Adrenal gland (tissue), 12 donors: Measurements from ENCODE around the gene RNF138. TPM values are rescaled to one million over a fixed set of nuclear protein-coding genes. Genes with fewer than 3 reads are reported as not detected.
A peak's percentile ranks its signal among the peaks of the same experiment; 100 is the strongest.

ENCODE experiments used
- DNase-seq, 7 donors: peaks; one replicate each; pipeline ENCODE4 v3.0.0-alpha.2; 2019 to 2020
- H3K27ac ChIP-seq, 5 donors: fragments of 200-600 bp; sonication (generic) in 4 of 5; 1 replicate in 3 of 5; 2 replicates in 2 of 5; pipeline versions ENCODE4 v1.5.1 to v1.8.0; 2016 to 2020; ENCODE audit warnings: mild to moderate bottlenecking in 1 of 5
- H3K27me3 ChIP-seq: fragments of 200-600 bp; 2 replicates; pipeline ENCODE4 v1.8.0; 2021
- H3K36me3 ChIP-seq, 2 donors: fragments of 200-600 bp; replicated peaks in 1 of 2; 1 replicate in 1 of 2; 2 replicates in 1 of 2; pipeline versions ENCODE4 v1.5.1 to v1.8.0; 2018 to 2022
- H3K4me1 ChIP-seq, 2 donors: fragments of 200-600 bp; replicated peaks in 1 of 2; 1 replicate in 1 of 2; 2 replicates in 1 of 2; pipeline versions ENCODE4 v1.5.1 to v1.8.0; 2018 to 2021
- H3K4me3 ChIP-seq, 4 donors: fragments of 200-600 bp; sonication (generic) in 3 of 4; one replicate each; pipeline ENCODE4 v1.5.1; 2016 to 2018
- H3K9me3 ChIP-seq, 3 donors: fragments of 200-600 bp; sonication (generic) in 1 of 3; replicated peaks in 1 of 3; 1 replicate in 2 of 3; 2 replicates in 1 of 3; pipeline versions ENCODE4 v1.5.1 to v1.8.0; 2016 to 2021
- POLR2A ChIP-seq, 2 donors: fragments of 450-650 bp; IDR thresholded peaks; one replicate each; pipeline ENCODE4 v1.6.1; 2017; ENCODE audit warnings: antibody characterized with exemption in 2 of 2, mild to moderate bottlenecking in 2 of 2, moderate library complexity in 1 of 2
- WGBS, 4 donors: extraction: QIAGEN DNeasy Blood & Tissue Kit in 2 of 4; methylation state at CpG; one replicate each; pipeline versions ENCODE4 v1.1.5 to v1.1.7; 2013 to 2017; 5-methylcytosine and 5-hydroxymethylcytosine counted together
- intact Hi-C, 2 donors: fragments of 100-400 bp; cut with DNase I; formaldehyde crosslinking; loops; one replicate each; pipeline versions ENCODE4 v1.14.1 to v1.15.0; 2022 to 2023
- polyA plus RNA-seq, 3 donors: library from polyadenylated mRNA; stranded (reverse); fragments of 200-250 nt in 2 of 3; fragments of 350-450 nt in 1 of 3; fragmentation: Illumina TruSeq in 1 of 3; extraction: RNeasy Lipid Tissue Mini Kit (QIAGEN cat#74804) in 1 of 3; gene quantifications; one replicate each; pipeline ENCODE4 v1.2.3, GENCODE V29; 2013 to 2014
- total RNA-seq, 9 donors: library from RNA; depleted of rRNA in 4 of 9; stranded (reverse); fragments of >200 nt in 4 of 9; fragments of 120-200 nt in 1 of 9; fragmentation: NEBNext Ultra II Directional in 1 of 9; extraction: Animal tissue kit (Norgen Biotek cat#: 25700) in 1 of 9; gene quantifications; one replicate each; pipeline versions ENCODE4 v1.1.0 to v1.2.4, GENCODE V29; 2013 to 2023
- TF ChIP-seq, protein P1 (sequence below), 6 experiments: fragments of 450-650 bp in 4 of 6; fragments of 200-600 bp in 2 of 6; sonication (generic) in 1 of 6; IDR thresholded peaks; 1 replicate in 5 of 6; 2 replicates in 1 of 6; pipeline versions ENCODE4 v1.5.1 to v1.8.0; 2016 to 2021; ENCODE audit warnings: antibody characterized with exemption in 6 of 6, mild to moderate bottlenecking in 2 of 6, moderate library complexity in 1 of 6
- donor health status: healthy with polysubstance abuse.
- donor health status: Bipolar disorder and iron deficiency.
- donor health status: DM: yes; HTN: yes; CAD: no.
- donor health status: DM: no; HTN: no; CAD: no.
- donor health status: DM: no; HTN: no; CAD: no.
- donor health status: DM: yes; HTN: yes; CAD: no.

RNF138 gene
- total and polyA plus RNA-seq, 12 donors = 5.2 to 41.6 (median 15.2) TPM

DNA sequence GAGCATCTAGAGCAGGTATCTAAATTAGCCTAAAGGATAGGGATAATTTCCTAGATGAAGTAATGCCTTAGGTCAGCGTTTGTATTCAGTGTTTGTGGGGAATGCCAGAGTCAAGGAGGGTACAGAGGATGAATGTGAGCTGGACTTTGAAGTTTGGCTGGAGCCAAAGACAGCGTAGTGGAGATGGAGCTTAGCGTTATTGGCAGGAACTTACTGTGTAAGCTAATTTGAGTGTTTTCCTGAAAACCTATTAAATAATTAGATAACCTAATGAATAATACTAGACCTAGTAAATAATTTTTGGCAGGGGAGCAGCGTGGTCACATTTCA, 4.2 kb downstream of the RNF138 start:
- Histone ChIP-seq H3K27me3 (no peaks in the 10 kb centered on the region), H3K4me1 (peaks cover 26 to 30% of the 10 kb centered on the region in 2 donors), H3K9me3 (no peaks in the 10 kb centered on the region), H3K27ac (no peak overlapping the region), H3K4me3 (no peak overlapping the region), H3K36me3 (no peaks in the 10 kb centered on the region)
- WGBS, 4 donors = 81 to 92% (median 86%) methylated on average over 4 of the region's 4 CpGs
- no peak for DNase-seq
- intact Hi-C loops = no loop called here
- TF ChIP-seq, protein P1, sequence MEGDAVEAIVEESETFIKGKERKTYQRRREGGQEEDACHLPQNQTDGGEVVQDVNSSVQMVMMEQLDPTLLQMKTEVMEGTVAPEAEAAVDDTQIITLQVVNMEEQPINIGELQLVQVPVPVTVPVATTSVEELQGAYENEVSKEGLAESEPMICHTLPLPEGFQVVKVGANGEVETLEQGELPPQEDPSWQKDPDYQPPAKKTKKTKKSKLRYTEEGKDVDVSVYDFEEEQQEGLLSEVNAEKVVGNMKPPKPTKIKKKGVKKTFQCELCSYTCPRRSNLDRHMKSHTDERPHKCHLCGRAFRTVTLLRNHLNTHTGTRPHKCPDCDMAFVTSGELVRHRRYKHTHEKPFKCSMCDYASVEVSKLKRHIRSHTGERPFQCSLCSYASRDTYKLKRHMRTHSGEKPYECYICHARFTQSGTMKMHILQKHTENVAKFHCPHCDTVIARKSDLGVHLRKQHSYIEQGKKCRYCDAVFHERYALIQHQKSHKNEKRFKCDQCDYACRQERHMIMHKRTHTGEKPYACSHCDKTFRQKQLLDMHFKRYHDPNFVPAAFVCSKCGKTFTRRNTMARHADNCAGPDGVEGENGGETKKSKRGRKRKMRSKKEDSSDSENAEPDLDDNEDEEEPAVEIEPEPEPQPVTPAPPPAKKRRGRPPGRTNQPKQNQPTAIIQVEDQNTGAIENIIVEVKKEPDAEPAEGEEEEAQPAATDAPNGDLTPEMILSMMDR (IDR thresholded peaks at IDR 0.05) = no peak
- TF ChIP-seq POLR2A (IDR thresholded peaks at IDR 0.05) = no peak

DNA sequence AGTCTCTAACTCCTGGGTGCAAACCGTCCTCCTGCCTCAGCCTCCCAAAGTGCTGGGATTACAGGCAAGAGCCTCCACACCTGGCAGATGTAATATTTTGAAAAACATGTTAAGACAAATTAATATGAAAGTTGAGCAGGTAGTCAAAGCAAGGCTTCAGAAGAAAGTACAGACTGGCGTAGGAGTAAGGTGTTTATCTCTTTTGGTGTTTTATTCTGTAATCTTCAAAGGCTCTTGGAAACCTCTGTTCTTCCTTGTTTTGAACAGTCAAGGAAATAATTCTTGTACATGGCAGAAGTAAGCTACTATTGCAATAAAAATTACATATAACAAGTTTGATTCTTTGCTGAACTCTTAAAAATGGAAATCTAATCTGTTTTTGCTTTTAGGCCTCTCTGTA, 5.3 kb downstream of the RNF138 start:
- Histone ChIP-seq H3K4me1 (peaks cover 23 to 26% of the 10 kb centered on the region in 2 donors), H3K9me3 (no peaks in the 10 kb centered on the region), H3K27ac (no peak overlapping the region), H3K4me3 (no peak overlapping the region), H3K27me3 (no peaks in the 10 kb centered on the region), H3K36me3 (no peaks in the 10 kb centered on the region)
- TF ChIP-seq POLR2A (IDR thresholded peaks at IDR 0.05) = no peak
- TF ChIP-seq, protein P1 (IDR thresholded peaks at IDR 0.05) = no peak
- intact Hi-C loops = no loop called here
- WGBS, 4 donors = 83 to 89% (median 86%) methylated on average over 2 of the region's 2 CpGs
- DNase-seq = no peak

DNA sequence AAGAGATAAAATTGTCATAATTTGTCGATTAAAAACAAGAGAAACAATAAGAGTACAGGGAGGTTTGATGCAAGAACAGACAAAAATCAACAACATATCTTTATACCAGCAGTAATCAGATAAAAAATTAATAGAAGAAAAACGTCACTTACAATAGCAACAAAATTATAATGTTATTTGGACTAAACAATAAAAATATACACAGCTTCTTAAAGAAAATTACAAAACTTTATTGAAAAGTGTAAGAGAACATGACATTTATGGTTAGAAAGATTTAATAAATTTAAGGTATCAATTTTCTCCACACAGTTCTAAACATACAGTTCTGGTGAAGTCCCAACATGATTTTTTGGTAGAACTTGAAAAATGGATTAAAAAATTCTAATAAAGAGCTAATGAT, 12.8 kb downstream of the RNF138 start:
- no peak overlapping the region for H3K4me3 ChIP-seq
- TF ChIP-seq, protein P1 (IDR thresholded peaks at IDR 0.05) = no peak
- TF ChIP-seq POLR2A (IDR thresholded peaks at IDR 0.05) = no peak
- no peaks in the 10 kb centered on the region for H3K27me3 ChIP-seq
- H3K4me1 ChIP-seq = peaks cover 0 to 2% of the 10 kb centered on the region in 2 donors
- intact Hi-C loops = no loop called here
- no peaks in the 10 kb centered on the region for H3K9me3 ChIP-seq
- no peaks in the 10 kb centered on the region for H3K36me3 ChIP-seq
- WGBS, 4 donors = 77 to 83% (median 81%) methylated on average over 2 of the region's 2 CpGs
- DNase-seq = no peak
- no peak overlapping the region for H3K27ac ChIP-seq

DNA sequence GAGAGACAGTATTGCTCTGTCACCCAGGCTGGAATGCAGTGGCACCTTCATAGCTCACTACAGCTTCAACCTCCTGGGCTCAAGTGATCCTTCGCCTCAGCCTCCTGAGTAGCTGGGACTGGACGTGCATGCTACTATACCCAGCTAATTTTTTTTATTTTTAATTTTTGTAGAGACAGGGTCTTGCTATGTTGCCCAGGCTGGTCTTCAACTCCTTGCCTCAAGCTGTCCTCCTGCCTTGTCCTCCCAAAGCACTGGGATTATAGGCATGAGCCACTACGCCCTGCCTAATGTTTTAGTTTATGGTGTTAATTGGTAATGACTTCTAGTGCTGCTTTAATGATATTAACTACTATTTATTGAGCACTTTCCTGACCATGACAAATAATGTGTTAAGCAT, 18.3 kb downstream of the RNF138 start:
- Histone ChIP-seq H3K4me1 (peaks cover 0 to 9% of the 10 kb centered on the region in 2 donors), H3K4me3 (no peak overlapping the region), H3K27me3 (no peaks in the 10 kb centered on the region), H3K27ac (no peak overlapping the region), H3K36me3 (no peaks in the 10 kb centered on the region), H3K9me3 (no peaks in the 10 kb centered on the region)
- DNase-seq = peak in 1 of 7 donors; percentile 39
- no peak for TF ChIP-seq POLR2A (IDR thresholded peaks at IDR 0.05)
- TF ChIP-seq, protein P1 (IDR thresholded peaks at IDR 0.05) = no peak
- 94 to 98% (median 96%) methylated on average over 3 of the region's 3 CpGs for WGBS, 4 donors
- intact Hi-C loops = no loop called here
